ENCODE measurements around the gene SLC31A2.

The SLC31A2 gene

GRCh38 chr9:113181165-113181564 lies 30.4 kb downstream of the SLC31A2 start:
- H3K4me3 ChIP-seq (ENCODE audit: low read depth, low read length), result no peak overlapping the region
- TF ChIP-seq CTCF (IDR thresholded peaks at IDR 0.05; ENCODE audit: borderline replicate concordance, insufficient read depth, low read depth, low read length), result no peak

DNA sequence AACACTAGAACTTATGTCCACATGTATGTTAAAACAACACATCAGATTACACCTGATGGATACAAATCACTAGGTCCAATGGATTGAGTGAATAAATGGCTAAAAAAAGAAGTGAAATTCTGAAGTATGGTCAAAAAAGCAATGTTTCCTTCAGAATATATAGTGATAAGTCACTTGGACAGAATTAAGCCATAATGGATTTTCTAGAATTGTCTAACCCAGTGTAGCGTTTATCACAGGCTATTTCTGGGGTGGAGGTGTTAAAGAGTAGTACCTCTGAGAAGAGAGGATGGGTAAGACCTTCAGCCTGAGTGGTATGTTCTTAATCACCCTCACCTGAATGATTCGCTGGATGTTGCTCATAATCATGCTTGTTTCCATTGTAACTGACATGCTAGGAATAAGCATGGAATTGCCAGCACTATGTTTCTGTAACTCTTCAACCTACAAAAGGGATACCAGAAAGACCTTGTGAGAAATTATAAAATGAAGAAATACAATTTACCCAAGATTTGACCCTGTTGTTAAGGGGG lies 33.2 kb downstream of the SLC31A2 start:
- TF ChIP-seq CTCF (IDR thresholded peaks at IDR 0.05; ENCODE audit: borderline replicate concordance, insufficient read depth, low read depth, low read length), result no peak
- H3K4me3 ChIP-seq (ENCODE audit: low read depth, low read length), result no peak overlapping the region

DNA sequence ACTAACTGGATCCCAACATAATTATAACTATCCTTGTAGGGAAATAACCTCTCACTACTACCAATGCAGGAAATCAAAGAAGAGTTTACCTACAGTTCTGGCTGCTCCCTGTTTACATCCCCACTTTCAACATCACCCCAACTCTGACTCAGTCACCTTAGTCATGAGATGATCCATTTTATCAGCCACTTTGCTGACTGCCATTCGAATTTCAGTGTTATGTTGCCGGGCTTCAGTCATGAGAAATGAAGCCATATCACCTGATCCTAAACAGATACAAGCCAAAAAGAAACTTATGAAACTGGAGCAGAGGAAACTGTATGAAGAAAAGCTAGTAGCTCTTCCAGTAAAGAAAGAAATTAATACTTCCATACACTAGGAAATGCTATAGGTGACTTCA lies 33.7 kb downstream of the SLC31A2 start:
- no peak for TF ChIP-seq CTCF (IDR thresholded peaks at IDR 0.05; ENCODE audit: borderline replicate concordance, insufficient read depth, low read depth, low read length)
- H3K4me3 ChIP-seq (ENCODE audit: low read depth, low read length), result no peak overlapping the region

GRCh38 chr9:113185271-113185670 lies 34.5 kb downstream of the SLC31A2 start:
- no peak for TF ChIP-seq CTCF (IDR thresholded peaks at IDR 0.05; ENCODE audit: borderline replicate concordance, insufficient read depth, low read depth, low read length)
- no peak overlapping the region for H3K4me3 ChIP-seq (ENCODE audit: low read depth, low read length)

GRCh38 chr9:113186137-113186755 lies 35.4 kb downstream of the SLC31A2 start:
- no peak for TF ChIP-seq CTCF (IDR thresholded peaks at IDR 0.05; ENCODE audit: borderline replicate concordance, insufficient read depth, low read depth, low read length)
- H3K4me3 ChIP-seq (ENCODE audit: low read depth, low read length), result no peak overlapping the region

DNA sequence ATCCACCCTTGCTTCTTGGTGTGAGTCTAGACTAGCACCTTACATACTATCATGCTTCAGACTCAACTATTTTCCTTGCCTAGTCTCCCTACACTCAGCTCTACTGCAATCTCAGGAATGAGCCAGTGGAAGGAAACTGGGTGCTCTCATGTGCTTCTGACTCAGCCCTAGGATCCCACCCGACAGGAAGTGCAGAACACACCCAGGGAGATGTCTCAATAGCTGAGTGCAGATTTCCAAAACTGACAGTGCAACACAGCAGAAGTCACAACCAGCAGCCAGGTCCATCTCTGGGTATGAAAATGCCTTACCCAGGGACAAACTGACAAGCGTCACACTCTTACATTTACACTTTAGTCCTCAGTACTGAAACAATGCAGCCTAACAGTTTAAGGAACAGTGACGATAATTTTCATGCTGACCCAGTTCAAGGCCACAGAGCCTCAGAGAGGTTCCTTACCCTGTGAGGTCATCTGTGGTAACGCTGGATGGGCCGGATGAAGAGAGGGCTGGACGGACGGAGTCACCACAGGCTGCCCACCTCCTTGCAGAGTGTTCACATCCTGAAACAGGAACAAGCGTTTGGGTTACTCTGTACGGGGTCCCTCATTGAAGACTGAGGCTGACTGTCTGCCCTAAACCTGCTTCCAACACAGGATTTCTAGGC lies 37.3 kb downstream of the SLC31A2 start:
- H3K4me3 ChIP-seq (ENCODE audit: low read depth, low read length), result no peak overlapping the region
- no peak for TF ChIP-seq CTCF (IDR thresholded peaks at IDR 0.05; ENCODE audit: borderline replicate concordance, insufficient read depth, low read depth, low read length)

GRCh38 chr9:113192455-113192854 lies 41.6 kb downstream of the SLC31A2 start:
- no peak for TF ChIP-seq CTCF (IDR thresholded peaks at IDR 0.05; ENCODE audit: borderline replicate concordance, insufficient read depth, low read depth, low read length)
- H3K4me3 ChIP-seq (ENCODE audit: low read depth, low read length), result no peak overlapping the region
